Cardiac fibroblast (primary cell): ENCODE data around the gene PRKD1.

Experiments
- DNase-seq, 2 donors: peaks; one replicate each; pipeline versions ENCODE4 v3.0.0 to v3.0.0-alpha.2; 2010; ENCODE audit warnings: low read depth in 2 of 2
- H3K4me3 ChIP-seq, 2 donors: replicated peaks in 1 of 2; 1 replicate in 1 of 2; 2 replicates in 1 of 2; pipeline ENCODE4 v1.5.1; 2011; ENCODE audit warnings: low read depth in 2 of 2, low read length in 2 of 2, mild to moderate bottlenecking in 2 of 2, moderate library complexity in 1 of 2
- CTCF ChIP-seq: IDR thresholded peaks from one replicate; pipeline ENCODE4 v1.5.1; 2011; ENCODE audit warnings: low read depth, mild to moderate bottlenecking, low read length, inconsistent platforms

The PRKD1 gene

GRCh38 chr14:29805415-29806123 lies 122.1 kb downstream of the PRKD1 start:
- DNase-seq, result peak; percentile 91 to 97
- no peak overlapping the region for H3K4me3 ChIP-seq
- TF ChIP-seq CTCF, result no peak

GRCh38 chr14:29804481-29805266 lies 123.0 kb downstream of the PRKD1 start:
- no peak for TF ChIP-seq CTCF

GRCh38 chr14:29803045-29803444 lies 124.6 kb downstream of the PRKD1 start:
- no peak for DNase-seq
- TF ChIP-seq CTCF, result no peak
- H3K4me3 ChIP-seq, result no peak overlapping the region

More at GRCh38 chr14:29804481-29805266, 123.0 kb downstream of the PRKD1 start:
- no peak for DNase-seq
- H3K4me3 ChIP-seq, result no peak overlapping the region

GRCh38 chr14:29802211-29802610 lies 125.4 kb downstream of the PRKD1 start:
- no peak for DNase-seq
- no peak overlapping the region for H3K4me3 ChIP-seq
- no peak for TF ChIP-seq CTCF

- no peak overlapping the region for H3K4me3 ChIP-seq
- TF ChIP-seq CTCF, result no peak
- no peak for DNase-seq
Measured at GRCh38 chr14:29800961-29801360, 126.7 kb downstream of the PRKD1 start.

GRCh38 chr14:29799464-29800095 lies 128.1 kb downstream of the PRKD1 start:
- no peak for TF ChIP-seq CTCF
- no peak overlapping the region for H3K4me3 ChIP-seq
- DNase-seq, result no peak
